ENCODE measurements around the gene MYOF.

- TF ChIP-seq, protein P1, sequence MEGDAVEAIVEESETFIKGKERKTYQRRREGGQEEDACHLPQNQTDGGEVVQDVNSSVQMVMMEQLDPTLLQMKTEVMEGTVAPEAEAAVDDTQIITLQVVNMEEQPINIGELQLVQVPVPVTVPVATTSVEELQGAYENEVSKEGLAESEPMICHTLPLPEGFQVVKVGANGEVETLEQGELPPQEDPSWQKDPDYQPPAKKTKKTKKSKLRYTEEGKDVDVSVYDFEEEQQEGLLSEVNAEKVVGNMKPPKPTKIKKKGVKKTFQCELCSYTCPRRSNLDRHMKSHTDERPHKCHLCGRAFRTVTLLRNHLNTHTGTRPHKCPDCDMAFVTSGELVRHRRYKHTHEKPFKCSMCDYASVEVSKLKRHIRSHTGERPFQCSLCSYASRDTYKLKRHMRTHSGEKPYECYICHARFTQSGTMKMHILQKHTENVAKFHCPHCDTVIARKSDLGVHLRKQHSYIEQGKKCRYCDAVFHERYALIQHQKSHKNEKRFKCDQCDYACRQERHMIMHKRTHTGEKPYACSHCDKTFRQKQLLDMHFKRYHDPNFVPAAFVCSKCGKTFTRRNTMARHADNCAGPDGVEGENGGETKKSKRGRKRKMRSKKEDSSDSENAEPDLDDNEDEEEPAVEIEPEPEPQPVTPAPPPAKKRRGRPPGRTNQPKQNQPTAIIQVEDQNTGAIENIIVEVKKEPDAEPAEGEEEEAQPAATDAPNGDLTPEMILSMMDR (IDR thresholded peaks at IDR 0.05) = no peak
- TF ChIP-seq POLR2A (IDR thresholded peaks at IDR 0.05) = no peak
These were observed 19.8 kb downstream of the MYOF start for GRCh38 chr10:93462371-93462770.
